Osteocyte (in vitro differentiated cells): ENCODE data around the gene ANK3. TPM values are rescaled to one million over a fixed set of nuclear protein-coding genes. Genes with fewer than 3 reads are reported as not detected.

Source experiments
- DNase-seq: peaks from one replicate; pipeline ENCODE4 v3.0.0; 2021; ENCODE audit warnings: mixed read lengths; ENCODE audit not compliant: unreplicated experiment; ENCODE audit errors: extremely low spot score
- H3K27ac Mint-ChIP-seq: one replicate; pipeline ENCODE4 v1.8.0; 2021; ENCODE audit warnings: mild to moderate bottlenecking, mixed read lengths; ENCODE audit not compliant: unreplicated experiment
- H3K27me3 Mint-ChIP-seq: one replicate; pipeline ENCODE4 v1.8.0; 2021; ENCODE audit warnings: mixed read lengths; ENCODE audit not compliant: unreplicated experiment
- H3K36me3 Mint-ChIP-seq: one replicate; pipeline ENCODE4 v1.8.0; 2021; ENCODE audit warnings: mixed read lengths; ENCODE audit not compliant: unreplicated experiment
- H3K4me1 Mint-ChIP-seq: one replicate; pipeline ENCODE4 v1.8.0; 2021; ENCODE audit warnings: mixed read lengths; ENCODE audit not compliant: unreplicated experiment
- H3K4me3 Mint-ChIP-seq: one replicate; pipeline ENCODE4 v1.8.0; 2021; ENCODE audit warnings: mild to moderate bottlenecking, moderate library complexity, mixed read lengths; ENCODE audit not compliant: unreplicated experiment
- H3K9me3 Mint-ChIP-seq: one replicate; pipeline ENCODE4 v1.8.0; 2021; ENCODE audit warnings: mixed read lengths; ENCODE audit not compliant: unreplicated experiment
- CTCF ChIP-seq: fragments of 200-600 bp; sonication (generic); IDR thresholded peaks from 2 replicates; pipeline ENCODE4 v1.5.0; 2021; ENCODE audit warnings: antibody characterized with exemption, mild to moderate bottlenecking, moderate library complexity
- total RNA-seq: library from RNA; stranded (reverse); gene quantifications from 2 replicates; pipeline ENCODE4 v1.2.1, GENCODE V29; 2021

The ANK3 gene
- total RNA-seq, 1 donor from 2014 or later = 22.0 TPM

GRCh38 chr10:60043561-60044241 lies 346.0 kb downstream of the ANK3 start:
- Mint-ChIP-seq H3K9me3 (no peaks in the 10 kb centered on the region), H3K4me1 (no peaks in the 10 kb centered on the region), H3K27me3 (no peaks in the 10 kb centered on the region), H3K4me3 (no peak overlapping the region), H3K36me3 (no peaks in the 10 kb centered on the region), H3K27ac (no peak overlapping the region)
- no peak for TF ChIP-seq CTCF
- DNase-seq = no peak

- Mint-ChIP-seq H3K27me3 (no peaks in the 10 kb centered on the region), H3K9me3 (no peaks in the 10 kb centered on the region), H3K27ac (no peak overlapping the region), H3K4me3 (no peak overlapping the region), H3K36me3 (no peaks in the 10 kb centered on the region), H3K4me1 (no peaks in the 10 kb centered on the region)
- no peak for DNase-seq
- no peak for TF ChIP-seq CTCF
Observed at GRCh38 chr10:60042914-60043313, 346.8 kb downstream of the ANK3 start.

- no peaks in the 10 kb centered on the region for H3K4me1 Mint-ChIP-seq
- no peak overlapping the region for H3K4me3 Mint-ChIP-seq
- no peaks in the 10 kb centered on the region for H3K27me3 Mint-ChIP-seq
- no peak for TF ChIP-seq CTCF
- no peak for DNase-seq
- H3K9me3 Mint-ChIP-seq = no peaks in the 10 kb centered on the region
- H3K27ac Mint-ChIP-seq = no peak overlapping the region
- no peaks in the 10 kb centered on the region for H3K36me3 Mint-ChIP-seq
Observed at GRCh38 chr10:60042262-60042661, 347.4 kb downstream of the ANK3 start.

- no peaks in the 10 kb centered on the region for H3K4me1 Mint-ChIP-seq
- DNase-seq = no peak
- H3K27ac Mint-ChIP-seq = no peak overlapping the region
- no peaks in the 10 kb centered on the region for H3K9me3 Mint-ChIP-seq
- H3K4me3 Mint-ChIP-seq = no peak overlapping the region
- no peaks in the 10 kb centered on the region for H3K36me3 Mint-ChIP-seq
- H3K27me3 Mint-ChIP-seq = peaks cover 1% of the 10 kb centered on the region
- no peak for TF ChIP-seq CTCF
Observed at GRCh38 chr10:60041489-60042133, 348.1 kb downstream of the ANK3 start.

GRCh38 chr10:60040014-60040662 lies 349.5 kb downstream of the ANK3 start:
- no peaks in the 10 kb centered on the region for H3K36me3 Mint-ChIP-seq
- no peaks in the 10 kb centered on the region for H3K4me1 Mint-ChIP-seq
- peaks cover 1% of the 10 kb centered on the region for H3K27me3 Mint-ChIP-seq
- no peak overlapping the region for H3K4me3 Mint-ChIP-seq
- no peak for DNase-seq
- TF ChIP-seq CTCF = no peak
- no peaks in the 10 kb centered on the region for H3K9me3 Mint-ChIP-seq
- H3K27ac Mint-ChIP-seq = no peak overlapping the region
